Panc1 (cell line): ENCODE measurements around the gene TSHZ1. TPM values are rescaled to one million over a fixed set of nuclear protein-coding genes. Genes with fewer than 3 reads are reported as not detected.

Experiments used
- ATAC-seq: fragments of 200-7000 bp; cut with Tn5 transposase; 2 replicates; pipeline ENCODE4 v1.9.1; 2020; ENCODE audit warnings: mild to moderate bottlenecking, moderate library complexity
- BruUV-seq: library from RNA; stranded (reverse); fragments of 400-500 nt; replicated peaks from 2 replicates; lab custom pipeline; 2021; lab: Mats Ljungman, UMichigan
- CTCF ChIA-PET: fragments of 300-600 bp; sonication (Branson Sonifier 250); formaldehyde crosslinking; loops from one replicate; lab custom pipeline; 2022; ENCODE audit warnings: antibody characterized with exemption; lab: Charles Lee
- POLR2A ChIA-PET: fragments of 300-600 bp; sonication (Branson Sonifier 250); formaldehyde crosslinking; loops from one replicate; lab custom pipeline; 2022; ENCODE audit warnings: antibody characterized with exemption; lab: Charles Lee
- DNase-seq: peaks from one replicate; pipeline ENCODE4 v3.0.0-alpha.2; 2010; ENCODE audit warnings: low read depth, low spot score
- H3K27ac ChIP-seq: 2 replicates; pipeline ENCODE4 v1.5.1; 2011; ENCODE audit warnings: mild to moderate bottlenecking, low read length, inconsistent platforms
- H3K27me3 ChIP-seq: fragments of 200-500 bp; sonication (Bioruptor generic); 2 replicates; pipeline ENCODE4 v1.6.0; 2014; ENCODE audit warnings: low read length, inconsistent platforms; ENCODE audit not compliant: control insufficient read depth, insufficient read depth
- H3K36me3 ChIP-seq: fragments of 200-500 bp; sonication (Bioruptor generic); 2 replicates; pipeline ENCODE4 v1.5.1; 2014; ENCODE audit warnings: inconsistent platforms, mild to moderate bottlenecking, low read length, moderate library complexity; ENCODE audit not compliant: control insufficient read depth, insufficient read depth
- H3K4me1 ChIP-seq: 2 replicates; pipeline ENCODE4 v1.5.1; 2011; ENCODE audit warnings: inconsistent platforms, mild to moderate bottlenecking, low read length, moderate library complexity; ENCODE audit not compliant: control insufficient read depth, insufficient read depth
- H3K4me3 ChIP-seq, 2 experiments: 2 replicates each; pipeline ENCODE4 v1.5.1; 2011 to 2012; ENCODE audit warnings: low read depth in 2 of 2, low read length in 2 of 2, mild to moderate bottlenecking in 2 of 2, inconsistent platforms in 1 of 2, moderate library complexity in 1 of 2
- H3K9me3 ChIP-seq: fragments of 200-500 bp; sonication (Bioruptor generic); 2 replicates; pipeline ENCODE4 v1.5.1; 2014; ENCODE audit warnings: low read depth, mild to moderate bottlenecking, inconsistent platforms, low read length, moderate library complexity; ENCODE audit not compliant: control insufficient read depth, insufficient read depth
- POLR2AphosphoS5 ChIP-seq: IDR thresholded peaks from 2 replicates; pipeline ENCODE4 v1.6.1; 2012; ENCODE audit warnings: mild to moderate bottlenecking, low read depth, low read length, moderate library complexity
- SIN3A ChIP-seq: IDR thresholded peaks from 2 replicates; pipeline ENCODE4 v1.6.1; 2012; ENCODE audit warnings: low read depth, mild to moderate bottlenecking, low read length, moderate library complexity, borderline replicate concordance; ENCODE audit not compliant: insufficient read depth
- TCF7L2 ChIP-seq: IDR thresholded peaks from 2 replicates; pipeline ENCODE4 v1.6.1; 2011; ENCODE audit warnings: mild to moderate bottlenecking, low read depth, low read length, inconsistent platforms
- in situ Hi-C: cut with HindIII; loops from 2 replicates; pipeline ENCODE4 v1.10.0; 2016; ENCODE audit warnings: low sequenced_read_pairs, low pct_unique_long_range_greater_than_20kb
- intact Hi-C: fragments of 100-400 bp; cut with micrococcal nuclease; formaldehyde crosslinking; loops from one replicate; pipeline ENCODE4 v1.10.0; 2022; ENCODE audit not compliant: unreplicated experiment
- total RNA-seq: library from RNA; stranded (reverse); gene quantifications from one replicate; pipeline ENCODE4 v1.2.1, GENCODE V29; 2021; ENCODE audit not compliant: unreplicated experiment
- TF ChIP-seq, protein P1 (sequence below): fragments of 450-650 bp; IDR thresholded peaks from 2 replicates; pipeline ENCODE4 v1.5.1; 2017; ENCODE audit warnings: mild to moderate bottlenecking
- TF ChIP-seq, protein P2 (sequence below), 2 experiments: IDR thresholded peaks; 2 replicates each; pipeline ENCODE4 v1.6.1; 2011 to 2012; ENCODE audit warnings: low read depth in 2 of 2, control low read depth in 1 of 2, low read length in 1 of 2, mild to moderate bottlenecking in 1 of 2, moderate library complexity in 1 of 2; ENCODE audit not compliant: insufficient read depth in 1 of 2

The TSHZ1 gene
- total RNA-seq, 1 experiment from 2014 or later = 10.0 TPM

DNA sequence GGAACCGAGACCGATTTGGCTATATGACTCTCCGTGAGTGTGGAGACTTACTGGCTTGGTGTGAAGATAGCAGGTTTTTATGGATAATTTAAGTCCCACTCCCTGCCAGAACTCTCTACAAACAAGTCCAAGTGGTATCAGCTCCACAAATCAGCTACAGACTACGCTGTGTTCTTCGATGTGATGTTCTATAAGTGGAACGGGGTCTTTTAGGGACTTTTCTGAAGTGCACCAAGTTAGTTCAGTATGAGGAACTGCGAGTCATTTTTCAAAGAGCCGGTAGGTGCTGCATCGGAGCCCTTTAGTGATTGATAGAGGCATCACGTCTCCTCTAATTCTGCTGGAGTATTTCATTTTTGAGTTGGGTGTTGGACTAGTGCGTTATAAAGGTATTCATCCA is 107.1 kb downstream of the TSHZ1 start:
- DNase-seq = no peak
- no peak for ATAC-seq
- no peak overlapping the region for H3K27ac ChIP-seq
- H3K9me3 ChIP-seq = no peaks in the 10 kb centered on the region
- no peaks in the 10 kb centered on the region for H3K36me3 ChIP-seq
- in situ Hi-C loops (no loop called here), intact Hi-C loops (no loop called here)
- no peak overlapping the region for H3K4me3 ChIP-seq
- no peaks in the 10 kb centered on the region for H3K4me1 ChIP-seq
- no TSS peak for BruUV-seq
- POLR2A ChIA-PET = no interaction called here
- H3K27me3 ChIP-seq = no peaks in the 10 kb centered on the region
- no peak for TF ChIP-seq POLR2AphosphoS5
- TF ChIP-seq SIN3A = no peak
- TF ChIP-seq TCF7L2 = no peak
- TF ChIP-seq, protein P1, sequence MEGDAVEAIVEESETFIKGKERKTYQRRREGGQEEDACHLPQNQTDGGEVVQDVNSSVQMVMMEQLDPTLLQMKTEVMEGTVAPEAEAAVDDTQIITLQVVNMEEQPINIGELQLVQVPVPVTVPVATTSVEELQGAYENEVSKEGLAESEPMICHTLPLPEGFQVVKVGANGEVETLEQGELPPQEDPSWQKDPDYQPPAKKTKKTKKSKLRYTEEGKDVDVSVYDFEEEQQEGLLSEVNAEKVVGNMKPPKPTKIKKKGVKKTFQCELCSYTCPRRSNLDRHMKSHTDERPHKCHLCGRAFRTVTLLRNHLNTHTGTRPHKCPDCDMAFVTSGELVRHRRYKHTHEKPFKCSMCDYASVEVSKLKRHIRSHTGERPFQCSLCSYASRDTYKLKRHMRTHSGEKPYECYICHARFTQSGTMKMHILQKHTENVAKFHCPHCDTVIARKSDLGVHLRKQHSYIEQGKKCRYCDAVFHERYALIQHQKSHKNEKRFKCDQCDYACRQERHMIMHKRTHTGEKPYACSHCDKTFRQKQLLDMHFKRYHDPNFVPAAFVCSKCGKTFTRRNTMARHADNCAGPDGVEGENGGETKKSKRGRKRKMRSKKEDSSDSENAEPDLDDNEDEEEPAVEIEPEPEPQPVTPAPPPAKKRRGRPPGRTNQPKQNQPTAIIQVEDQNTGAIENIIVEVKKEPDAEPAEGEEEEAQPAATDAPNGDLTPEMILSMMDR = no peak
- CTCF ChIA-PET = no interaction called here

- ChIA-PET CTCF (no interaction called here), POLR2A (no interaction called here)
- no TSS peak for BruUV-seq
- H3K9me3 ChIP-seq = peaks cover 2% of the 10 kb centered on the region; the same call in 1 of the 2 replicates
- H3K27me3 ChIP-seq = no peaks in the 10 kb centered on the region
- in situ Hi-C loops (no loop called here), intact Hi-C loops (no loop called here)
- no peak for ATAC-seq
- TF ChIP-seq, protein P1 = no peak
- no peak for TF ChIP-seq SIN3A
- TF ChIP-seq, protein P2, sequence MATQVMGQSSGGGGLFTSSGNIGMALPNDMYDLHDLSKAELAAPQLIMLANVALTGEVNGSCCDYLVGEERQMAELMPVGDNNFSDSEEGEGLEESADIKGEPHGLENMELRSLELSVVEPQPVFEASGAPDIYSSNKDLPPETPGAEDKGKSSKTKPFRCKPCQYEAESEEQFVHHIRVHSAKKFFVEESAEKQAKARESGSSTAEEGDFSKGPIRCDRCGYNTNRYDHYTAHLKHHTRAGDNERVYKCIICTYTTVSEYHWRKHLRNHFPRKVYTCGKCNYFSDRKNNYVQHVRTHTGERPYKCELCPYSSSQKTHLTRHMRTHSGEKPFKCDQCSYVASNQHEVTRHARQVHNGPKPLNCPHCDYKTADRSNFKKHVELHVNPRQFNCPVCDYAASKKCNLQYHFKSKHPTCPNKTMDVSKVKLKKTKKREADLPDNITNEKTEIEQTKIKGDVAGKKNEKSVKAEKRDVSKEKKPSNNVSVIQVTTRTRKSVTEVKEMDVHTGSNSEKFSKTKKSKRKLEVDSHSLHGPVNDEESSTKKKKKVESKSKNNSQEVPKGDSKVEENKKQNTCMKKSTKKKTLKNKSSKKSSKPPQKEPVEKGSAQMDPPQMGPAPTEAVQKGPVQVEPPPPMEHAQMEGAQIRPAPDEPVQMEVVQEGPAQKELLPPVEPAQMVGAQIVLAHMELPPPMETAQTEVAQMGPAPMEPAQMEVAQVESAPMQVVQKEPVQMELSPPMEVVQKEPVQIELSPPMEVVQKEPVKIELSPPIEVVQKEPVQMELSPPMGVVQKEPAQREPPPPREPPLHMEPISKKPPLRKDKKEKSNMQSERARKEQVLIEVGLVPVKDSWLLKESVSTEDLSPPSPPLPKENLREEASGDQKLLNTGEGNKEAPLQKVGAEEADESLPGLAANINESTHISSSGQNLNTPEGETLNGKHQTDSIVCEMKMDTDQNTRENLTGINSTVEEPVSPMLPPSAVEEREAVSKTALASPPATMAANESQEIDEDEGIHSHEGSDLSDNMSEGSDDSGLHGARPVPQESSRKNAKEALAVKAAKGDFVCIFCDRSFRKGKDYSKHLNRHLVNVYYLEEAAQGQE (IDR thresholded peaks at IDR 0.05; ENCODE audit: insufficient read depth in 1 of 2, low read depth in 2 of 2, low read length in 1 of 2) = no peak
- TF ChIP-seq TCF7L2 = no peak
- no peak for TF ChIP-seq POLR2AphosphoS5
- no peak overlapping the region for H3K4me3 ChIP-seq
- H3K36me3 ChIP-seq = no peaks in the 10 kb centered on the region
- H3K27ac ChIP-seq = no peak overlapping the region
- no peak for DNase-seq
- no peaks in the 10 kb centered on the region for H3K4me1 ChIP-seq
Measured at GRCh38 chr18:75319905-75320304, 109.3 kb downstream of the TSHZ1 start.
